H9 (cell line): ENCODE results near the gene ARHGAP31. TPM values are rescaled to one million over a fixed set of nuclear protein-coding genes. Genes with fewer than 3 reads are reported as not detected.

Experiments used
- DNase-seq: peaks from one replicate; pipeline ENCODE4 v3.0.0-alpha.2; 2017
- H2AFZ ChIP-seq: one replicate; pipeline ENCODE4 v1.6.1; 2013; ENCODE audit warnings: mild to moderate bottlenecking, low read length, control low read depth, moderate library complexity
- H2AK5ac ChIP-seq: 2 replicates; pipeline ENCODE4 v1.6.1; 2013; ENCODE audit warnings: low read length, control low read depth, mixed read lengths; ENCODE audit not compliant: insufficient read length
- H2BK120ac ChIP-seq: one replicate; pipeline ENCODE4 v1.6.1; 2013; ENCODE audit warnings: low read depth, mild to moderate bottlenecking, low read length, control low read depth, inconsistent platforms; ENCODE audit not compliant: poor library complexity, severe bottlenecking
- H2BK12ac ChIP-seq: 2 replicates; pipeline ENCODE4 v1.6.1; 2013; ENCODE audit warnings: low read length, control low read depth, mixed read lengths, low read depth; ENCODE audit not compliant: insufficient read length
- H2BK15ac ChIP-seq: 2 replicates; pipeline ENCODE4 v1.6.1; 2013; ENCODE audit warnings: low read depth, low read length, control low read depth
- H2BK20ac ChIP-seq: one replicate; pipeline ENCODE4 v1.6.1; 2013; ENCODE audit warnings: low read depth, mild to moderate bottlenecking, low read length, control low read depth, inconsistent platforms; ENCODE audit not compliant: poor library complexity, severe bottlenecking
- H2BK5ac ChIP-seq: 2 replicates; pipeline ENCODE4 v1.6.1; 2013; ENCODE audit warnings: low read length, control low read depth, mixed read lengths; ENCODE audit not compliant: insufficient read length
- H3K14ac ChIP-seq: 2 replicates; pipeline ENCODE4 v1.6.1; 2013; ENCODE audit warnings: low read length, control low read depth; ENCODE audit not compliant: insufficient read depth
- H3K18ac ChIP-seq: 2 replicates; pipeline ENCODE4 v1.6.1; 2013; ENCODE audit warnings: low read depth, mild to moderate bottlenecking, mixed read lengths, low read length, control low read depth; ENCODE audit not compliant: insufficient read length
- H3K23ac ChIP-seq: 2 replicates; pipeline ENCODE4 v1.6.1; 2013; ENCODE audit warnings: low read length, control low read depth, mixed read lengths, low read depth; ENCODE audit not compliant: insufficient read length
- H3K23me2 ChIP-seq: 2 replicates; pipeline ENCODE4 v1.6.1; 2013; ENCODE audit warnings: low read depth, mild to moderate bottlenecking, mixed read lengths, low read length, control low read depth; ENCODE audit not compliant: insufficient read length, poor library complexity, severe bottlenecking
- H3K27ac ChIP-seq: 2 replicates; pipeline ENCODE4 v1.5.1; 2013; ENCODE audit warnings: low read length, control low read depth, mixed read lengths, low read depth; ENCODE audit not compliant: insufficient read length
- H3K27me3 ChIP-seq: 2 replicates; pipeline ENCODE4 v1.6.1; 2013; ENCODE audit warnings: low read length, control low read depth, inconsistent platforms; ENCODE audit not compliant: insufficient read depth
- H3K4ac ChIP-seq: 2 replicates; pipeline ENCODE4 v1.6.1; 2013; ENCODE audit warnings: low read depth, mild to moderate bottlenecking, control low read depth, inconsistent platforms, low read length, moderate library complexity
- H3K4me1 ChIP-seq: 2 replicates; pipeline ENCODE4 v1.6.1; 2013; ENCODE audit warnings: low read length, control low read depth, inconsistent platforms; ENCODE audit not compliant: insufficient read depth
- H3K4me2 ChIP-seq: 2 replicates; pipeline ENCODE4 v1.6.1; 2013; ENCODE audit warnings: low read length, control low read depth, mixed read lengths; ENCODE audit not compliant: insufficient read length, insufficient read depth
- H3K56ac ChIP-seq: 2 replicates; pipeline ENCODE4 v1.6.1; 2013; ENCODE audit warnings: low read depth, mild to moderate bottlenecking, mixed read lengths, low read length, control low read depth; ENCODE audit not compliant: insufficient read length
- H3K79me1 ChIP-seq: 2 replicates; pipeline ENCODE4 v1.6.1; 2013; ENCODE audit warnings: low read depth, mild to moderate bottlenecking, moderate library complexity, low read length, control low read depth, inconsistent platforms; ENCODE audit not compliant: insufficient read depth, poor library complexity, severe bottlenecking
- H3K79me2 ChIP-seq: 2 replicates; pipeline ENCODE4 v1.6.1; 2013; ENCODE audit warnings: low read length, control low read depth, inconsistent platforms; ENCODE audit not compliant: insufficient read depth
- H3K9ac ChIP-seq: 2 replicates; pipeline ENCODE4 v1.6.1; 2013; ENCODE audit warnings: low read length, control low read depth, mixed read lengths; ENCODE audit not compliant: insufficient read length; ENCODE audit errors: extremely low read depth
- H3K9me3 ChIP-seq: one replicate; pipeline ENCODE4 v1.6.1; 2013; ENCODE audit warnings: low read depth, low read length, inconsistent platforms; ENCODE audit not compliant: control insufficient read depth
- H3T11ph ChIP-seq: one replicate; pipeline ENCODE4 v1.6.1; 2013; ENCODE audit warnings: mild to moderate bottlenecking, low read length, control low read depth, inconsistent platforms
- H4K20me1 ChIP-seq: one replicate; pipeline ENCODE4 v1.6.1; 2013; ENCODE audit not compliant: control insufficient read depth, insufficient read length, insufficient read depth
- H4K5ac ChIP-seq: 2 replicates; pipeline ENCODE4 v1.6.1; 2013; ENCODE audit warnings: low read depth, mild to moderate bottlenecking, mixed read lengths, low read length, control low read depth; ENCODE audit not compliant: insufficient read length
- H4K8ac ChIP-seq: replicated peaks from 2 replicates; pipeline ENCODE4 v1.6.1; 2013; ENCODE audit warnings: low read length, control low read depth, mixed read lengths, low read depth; ENCODE audit not compliant: insufficient read length
- H4K91ac ChIP-seq: 2 replicates; pipeline ENCODE4 v1.6.1; 2013; ENCODE audit warnings: low read depth, mild to moderate bottlenecking, moderate library complexity, mixed read lengths, low read length, control low read depth; ENCODE audit not compliant: insufficient read length
- H3K27ac Mint-ChIP-seq, 3 experiments: 2 replicates in 2 of 3; 3 replicates in 1 of 3; pipeline ENCODE4 v1.8.0; 2020 to 2021; ENCODE audit warnings: mixed read lengths in 3 of 3, mild to moderate bottlenecking in 1 of 3, moderate library complexity in 1 of 3
- H3K27me3 Mint-ChIP-seq: 2 replicates; pipeline ENCODE4 v1.8.0; 2021; ENCODE audit warnings: low read depth, mild to moderate bottlenecking, moderate library complexity, mixed read lengths
- H3K36me3 Mint-ChIP-seq, 3 experiments: 2 replicates in 2 of 3; 3 replicates in 1 of 3; pipeline ENCODE4 v1.8.0; 2020 to 2021; ENCODE audit warnings: low read depth in 3 of 3, mixed read lengths in 3 of 3; ENCODE audit not compliant: insufficient read depth in 1 of 3
- H3K4me1 Mint-ChIP-seq, 2 experiments: 2 replicates each; pipeline ENCODE4 v1.8.0; 2020; ENCODE audit warnings: mixed read lengths in 2 of 2
- H3K4me3 Mint-ChIP-seq, 2 experiments: 2 replicates in 1 of 2; 3 replicates in 1 of 2; pipeline ENCODE4 v1.8.0; 2020 to 2021; ENCODE audit warnings: mild to moderate bottlenecking in 2 of 2, mixed read lengths in 2 of 2, moderate library complexity in 1 of 2
- H3K9me3 Mint-ChIP-seq, 2 experiments: 2 replicates in 1 of 2; 3 replicates in 1 of 2; pipeline ENCODE4 v1.8.0; 2020; ENCODE audit warnings: mild to moderate bottlenecking in 2 of 2, mixed read lengths in 2 of 2, moderate library complexity in 1 of 2
- CTCF ChIP-seq: fragments of 200-600 bp; sonication (generic); conservative IDR thresholded peaks from 3 replicates; pipeline ENCODE4 v1.8.0; 2021; ENCODE audit warnings: antibody characterized with exemption, mild to moderate bottlenecking
- WGBS: extraction: QIAGEN DNeasy Blood & Tissue Kit; methylation state at CpG from one replicate; pipeline ENCODE4 v1.1.7; 2013; ENCODE audit warnings: missing lambda C conversion rate, low lambda C conversion rate, mixed read lengths; ENCODE audit not compliant: insufficient read length; ENCODE audit errors: extremely low coverage; 5-methylcytosine and 5-hydroxymethylcytosine counted together
- total RNA-seq: library from RNA; stranded (reverse); gene quantifications from 2 replicates; pipeline ENCODE4 v1.2.1, GENCODE V29; 2021

Gene ARHGAP31
- total RNA-seq, 1 experiment from 2014 or later, result 2.2 TPM

GRCh38 chr3:119308355-119308754 lies 14.2 kb downstream of the ARHGAP31 start:
- no peak overlapping the region for H3K9ac ChIP-seq
- peaks cover 11% of the 10 kb centered on the region for H3K27me3 Mint-ChIP-seq
- H2AK5ac ChIP-seq, result no peak overlapping the region
- no peak overlapping the region for H4K91ac ChIP-seq
- WGBS, result no CpG with 5 or more reads among the region's 1 CpG
- H4K8ac ChIP-seq, result no peak overlapping the region
- H3K4me2 ChIP-seq, result no peak overlapping the region
- no peak overlapping the region for H2BK15ac ChIP-seq
- H3K79me2 ChIP-seq, result no peaks in the 10 kb centered on the region
- no peak overlapping the region for H2BK12ac ChIP-seq
- H3K27ac Mint-ChIP-seq, result no peak overlapping the region
- H3K56ac ChIP-seq, result no peak overlapping the region
- H3K18ac ChIP-seq, result no peak overlapping the region
- peaks cover 30 to 35% of the 10 kb centered on the region in 2 experiments for H3K4me1 Mint-ChIP-seq
- H3K4me1 ChIP-seq, result peaks cover 1% of the 10 kb centered on the region; the same call in 1 of the 2 replicates
- TF ChIP-seq CTCF, result no peak
- no peaks in the 10 kb centered on the region for H3K9me3 Mint-ChIP-seq
- no peak overlapping the region for H3K27ac ChIP-seq
- DNase-seq, result no peak
- no peak overlapping the region for H2BK120ac ChIP-seq
- H3K4ac ChIP-seq, result no peak overlapping the region
- no peak overlapping the region for H3K14ac ChIP-seq
- H3K4me3 Mint-ChIP-seq, result no peak overlapping the region
- H2BK5ac ChIP-seq, result no peak overlapping the region
- H3K79me1 ChIP-seq, result no peaks in the 10 kb centered on the region
- H3K23ac ChIP-seq, result no peak overlapping the region
- H2BK20ac ChIP-seq, result no peak overlapping the region
- H4K5ac ChIP-seq, result no peak overlapping the region
- no peaks in the 10 kb centered on the region for H3K36me3 Mint-ChIP-seq
- no peaks in the 10 kb centered on the region for H3K23me2 ChIP-seq
- no peaks in the 10 kb centered on the region for H4K20me1 ChIP-seq
- H2AFZ ChIP-seq, result no peak overlapping the region
- no peak overlapping the region for H3T11ph ChIP-seq
- no peaks in the 10 kb centered on the region for H3K9me3 ChIP-seq
- H3K27me3 ChIP-seq, result no peaks in the 10 kb centered on the region
